Trophoblast cell (in vitro differentiated cells and primary cell): Measurements from ENCODE around the gene COPG2.

Experiments used
- DNase-seq, 2 donors: peaks; one replicate each; pipeline ENCODE4 v3.0.0-alpha.2; 2016
- H2AFZ ChIP-seq: 2 replicates; pipeline ENCODE4 v1.6.1; 2013; ENCODE audit warnings: low read length, moderate library complexity, mild to moderate bottlenecking; ENCODE audit not compliant: insufficient read depth, poor library complexity
- H2AK5ac ChIP-seq: 2 replicates; pipeline ENCODE4 v1.6.1; 2013; ENCODE audit warnings: mild to moderate bottlenecking, low read length
- H2BK120ac ChIP-seq: 2 replicates; pipeline ENCODE4 v1.6.1; 2013; ENCODE audit warnings: low read length, mild to moderate bottlenecking, moderate library complexity; ENCODE audit not compliant: insufficient read depth, poor library complexity
- H2BK12ac ChIP-seq: 2 replicates; pipeline ENCODE4 v1.6.1; 2013; ENCODE audit warnings: mild to moderate bottlenecking, low read length, moderate library complexity
- H2BK5ac ChIP-seq: 2 replicates; pipeline ENCODE4 v1.6.1; 2013; ENCODE audit warnings: low read length, low read depth, moderate library complexity, mild to moderate bottlenecking; ENCODE audit not compliant: poor library complexity
- H3K14ac ChIP-seq: 2 replicates; pipeline ENCODE4 v1.6.1; 2013; ENCODE audit warnings: mild to moderate bottlenecking, low read length
- H3K18ac ChIP-seq: 2 replicates; pipeline ENCODE4 v1.6.1; 2013; ENCODE audit warnings: mild to moderate bottlenecking, low read length
- H3K23ac ChIP-seq: 2 replicates; pipeline ENCODE4 v1.6.1; 2013; ENCODE audit warnings: low read length
- H3K27ac ChIP-seq: 2 replicates; pipeline ENCODE4 v1.5.1; 2013; ENCODE audit warnings: low read depth, mild to moderate bottlenecking, inconsistent platforms, low read length, moderate library complexity
- H3K27me3 ChIP-seq: 2 replicates; pipeline ENCODE4 v1.6.1; 2013; ENCODE audit warnings: inconsistent platforms, mild to moderate bottlenecking, low read length, moderate library complexity; ENCODE audit not compliant: insufficient read depth
- H3K36me3 ChIP-seq, 2 experiments: 1 replicate in 1 of 2; 2 replicates in 1 of 2; pipeline ENCODE4 v1.6.1; 2013; ENCODE audit warnings: low read length in 2 of 2, mild to moderate bottlenecking in 2 of 2, moderate library complexity in 1 of 2; ENCODE audit not compliant: insufficient read depth in 2 of 2, control insufficient read depth in 1 of 2
- H3K4ac ChIP-seq: 2 replicates; pipeline ENCODE4 v1.6.1; 2013; ENCODE audit warnings: low read depth, mild to moderate bottlenecking, low read length, moderate library complexity
- H3K4me1 ChIP-seq, 2 experiments: 1 replicate in 1 of 2; 2 replicates in 1 of 2; pipeline ENCODE4 v1.6.1; 2013; ENCODE audit warnings: low read length in 2 of 2, mild to moderate bottlenecking in 2 of 2, moderate library complexity in 1 of 2; ENCODE audit not compliant: insufficient read depth in 2 of 2, control insufficient read depth in 1 of 2
- H3K4me2 ChIP-seq: 2 replicates; pipeline ENCODE4 v1.6.1; 2013; ENCODE audit warnings: inconsistent platforms, mild to moderate bottlenecking, low read length, moderate library complexity
- H3K4me3 ChIP-seq: 2 replicates; pipeline ENCODE4 v1.5.1; 2013; ENCODE audit warnings: mild to moderate bottlenecking, low read depth, low read length, inconsistent platforms
- H3K79me1 ChIP-seq: one replicate; pipeline ENCODE4 v1.6.1; 2013; ENCODE audit warnings: low read length
- H3K79me2 ChIP-seq: 2 replicates; pipeline ENCODE4 v1.6.1; 2013; ENCODE audit warnings: low read length, mild to moderate bottlenecking; ENCODE audit not compliant: control insufficient read depth, insufficient read depth, poor library complexity
- H3K9ac ChIP-seq: 2 replicates; pipeline ENCODE4 v1.6.1; 2013; ENCODE audit warnings: mild to moderate bottlenecking, low read length
- H3K9me3 ChIP-seq: 2 replicates; pipeline ENCODE4 v1.6.1; 2013; ENCODE audit warnings: low read depth, mild to moderate bottlenecking, control low read depth, inconsistent platforms, low read length; ENCODE audit not compliant: insufficient read depth
- H4K12ac ChIP-seq: 2 replicates; pipeline ENCODE4 v1.6.1; 2013; ENCODE audit warnings: low read depth, mild to moderate bottlenecking, low read length, moderate library complexity
- H4K8ac ChIP-seq: 2 replicates; pipeline ENCODE4 v1.6.1; 2013; ENCODE audit warnings: low read depth, mild to moderate bottlenecking, low read length, moderate library complexity
- H4K91ac ChIP-seq: one replicate; pipeline ENCODE4 v1.6.1; 2013; ENCODE audit warnings: low read depth, mild to moderate bottlenecking, low read length, moderate library complexity
- WGBS: extraction: QIAGEN DNeasy Blood & Tissue Kit; methylation state at CpG from one replicate; pipeline ENCODE4 v1.1.7; 2013; ENCODE audit warnings: missing lambda C conversion rate; ENCODE audit not compliant: insufficient read length, insufficient coverage; ENCODE audit errors: extremely low coverage; 5-methylcytosine and 5-hydroxymethylcytosine counted together

Gene COPG2

DNA sequence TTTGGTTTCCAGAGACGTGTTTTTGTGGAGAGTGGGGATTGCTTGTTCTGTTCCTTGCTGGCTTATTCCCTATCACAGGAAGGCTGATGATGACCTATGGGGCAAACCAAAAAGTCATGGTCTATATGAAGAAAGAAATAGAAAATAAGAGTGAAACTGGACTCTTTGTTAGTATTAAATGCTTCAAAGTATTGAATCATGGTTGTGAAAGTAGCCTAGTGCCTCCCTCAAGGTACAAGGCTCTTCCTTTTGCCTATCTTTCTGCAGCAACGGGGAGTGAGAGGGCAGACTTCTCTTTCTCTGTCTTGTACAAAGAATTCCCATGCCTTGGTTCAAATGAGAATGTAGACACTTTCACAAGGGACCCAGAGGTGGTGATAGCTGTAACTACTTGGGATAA lies 167.6 kb downstream of the COPG2 start:
- Histone ChIP-seq H2AFZ (no peak overlapping the region), H4K91ac (no peak overlapping the region), H3K4ac (no peak overlapping the region), H3K27ac (no peak overlapping the region), H3K79me2 (no peaks in the 10 kb centered on the region), H3K23ac (no peak overlapping the region), H2AK5ac (no peak overlapping the region), H3K9me3 (no peaks in the 10 kb centered on the region), H2BK120ac (no peak overlapping the region), H4K12ac (no peak overlapping the region), H3K27me3 (no peaks in the 10 kb centered on the region), H3K18ac (no peak overlapping the region), H4K8ac (no peak overlapping the region), H2BK12ac (no peak overlapping the region), H3K4me2 (no peak overlapping the region), H3K36me3 (peaks cover 24 to 51% of the 10 kb centered on the region in 2 experiments), H3K9ac (no peak overlapping the region), H3K14ac (no peak overlapping the region), H3K4me1 (no peaks in the 10 kb centered on the region), H3K79me1 (no peaks in the 10 kb centered on the region), H2BK5ac (no peak overlapping the region), H3K4me3 (no peak overlapping the region)
- no CpG with 5 or more reads among the region's 2 CpGs for WGBS
- DNase-seq: no peak

DNA sequence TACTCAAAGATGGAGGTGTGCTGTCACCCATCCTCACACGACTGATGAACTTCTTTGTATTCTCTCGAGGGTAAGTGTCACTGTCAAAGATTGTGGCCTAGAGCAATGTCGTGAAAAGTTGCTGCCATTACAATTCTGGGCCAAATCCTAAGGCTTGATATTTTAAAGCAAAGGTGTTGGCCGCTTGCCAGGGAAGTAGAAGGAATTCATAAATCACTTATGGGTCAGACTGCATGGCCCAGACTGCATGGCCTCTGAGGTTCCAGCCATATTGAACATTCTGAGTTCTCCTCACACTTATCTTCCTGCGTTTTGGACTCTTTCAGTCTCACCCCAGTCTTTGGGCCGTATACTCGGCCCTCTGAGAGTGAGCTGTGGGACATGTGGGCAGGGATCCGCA lies 168.1 kb downstream of the COPG2 start:
- Histone ChIP-seq H2AFZ (no peak overlapping the region), H3K79me1 (no peaks in the 10 kb centered on the region), H2AK5ac (no peak overlapping the region), H3K4me1 (no peaks in the 10 kb centered on the region), H3K4me2 (no peak overlapping the region), H3K23ac (no peak overlapping the region), H2BK5ac (no peak overlapping the region), H4K12ac (no peak overlapping the region), H3K9ac (no peak overlapping the region), H3K79me2 (no peaks in the 10 kb centered on the region), H3K36me3 (peaks cover 24 to 51% of the 10 kb centered on the region in 2 experiments), H3K4ac (no peak overlapping the region), H3K14ac (no peak overlapping the region), H2BK120ac (no peak overlapping the region), H2BK12ac (no peak overlapping the region), H3K27ac (no peak overlapping the region), H3K9me3 (no peaks in the 10 kb centered on the region), H4K91ac (no peak overlapping the region), H3K27me3 (no peaks in the 10 kb centered on the region), H4K8ac (no peak overlapping the region), H3K4me3 (no peak overlapping the region), H3K18ac (no peak overlapping the region)
- DNase-seq: no peak
- no CpG with 5 or more reads among the region's 8 CpGs for WGBS

DNA sequence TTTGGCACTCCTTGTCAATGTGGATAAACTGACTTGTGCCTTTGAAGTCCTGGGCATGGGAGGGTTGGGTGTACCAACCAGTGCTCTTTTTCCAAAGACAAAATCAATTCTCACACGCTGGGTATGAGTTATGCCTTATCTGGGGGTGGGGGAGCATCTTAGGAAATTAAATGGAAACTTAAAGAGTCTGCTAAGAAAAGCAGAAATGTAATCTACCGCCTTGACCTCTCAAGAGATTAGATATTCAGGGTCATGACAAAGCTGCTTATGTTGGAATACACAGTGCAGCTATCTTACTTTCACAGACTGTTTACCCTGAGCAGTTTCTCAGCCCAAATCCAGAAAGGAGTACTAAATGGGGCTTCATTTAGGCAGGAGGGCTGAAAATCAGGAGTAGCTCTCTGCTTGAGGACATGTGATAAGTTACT lies 174.1 kb downstream of the COPG2 start:
- H3K9me3 ChIP-seq: peaks cover 9% of the 10 kb centered on the region
- no peak overlapping the region for H3K14ac ChIP-seq
- no peak overlapping the region for H3K18ac ChIP-seq
- H3K79me2 ChIP-seq: peaks cover 25% of the 10 kb centered on the region
- no CpG with 5 or more reads among the region's 2 CpGs for WGBS
- DNase-seq: no peak
- H3K36me3 ChIP-seq: peaks cover 16 to 21% of the 10 kb centered on the region in 2 experiments
- no peak overlapping the region for H3K4me3 ChIP-seq
- no peak overlapping the region for H2BK5ac ChIP-seq
- no peak overlapping the region for H3K27ac ChIP-seq
- no peaks in the 10 kb centered on the region for H3K27me3 ChIP-seq
- no peak overlapping the region for H2AK5ac ChIP-seq
- no peak overlapping the region for H4K8ac ChIP-seq
- H2AFZ ChIP-seq: no peak overlapping the region
- peak overlapping the region; percentile 53 for H3K23ac ChIP-seq
- peak overlapping the region; percentile 43 for H3K4me2 ChIP-seq
- no peak overlapping the region for H4K91ac ChIP-seq
- H3K4ac ChIP-seq: peak overlapping the region; percentile 17
- H3K4me1 ChIP-seq: peaks cover 4 to 11% of the 10 kb centered on the region in 2 experiments
- H4K12ac ChIP-seq: no peak overlapping the region
- H2BK120ac ChIP-seq: no peak overlapping the region
- H2BK12ac ChIP-seq: no peak overlapping the region
- peaks cover 26% of the 10 kb centered on the region for H3K79me1 ChIP-seq
- H3K9ac ChIP-seq: no peak overlapping the region

DNA sequence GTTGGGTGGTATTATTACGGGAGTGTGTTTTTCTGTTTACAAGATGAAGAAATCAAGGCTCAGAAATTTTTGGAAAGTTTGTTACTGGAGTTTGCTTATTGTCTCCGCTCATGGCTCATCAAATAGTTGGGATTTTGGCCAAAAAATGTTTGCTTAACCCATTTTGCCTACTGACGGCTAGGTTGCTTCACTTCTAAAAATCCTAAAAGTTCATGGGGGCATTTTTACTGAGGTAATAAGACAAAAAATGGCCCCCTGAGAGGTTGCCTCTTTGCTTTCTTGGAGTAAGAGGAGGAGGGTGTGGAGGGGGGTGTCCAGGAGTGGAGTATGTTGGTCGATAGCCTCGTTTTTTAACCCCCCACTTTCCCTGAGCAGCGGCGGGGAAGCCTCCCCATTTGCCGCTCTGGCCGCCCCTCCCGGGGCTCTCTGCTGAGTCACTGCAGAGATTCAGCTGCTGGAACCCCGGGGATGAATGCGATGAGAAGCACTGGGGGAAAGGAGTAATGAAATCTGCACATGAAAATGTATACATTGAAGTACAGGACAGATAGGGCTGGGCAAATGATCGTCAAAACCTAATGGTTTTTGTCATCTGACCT lies 175.2 kb downstream of the COPG2 start:
- Histone ChIP-seq H3K27me3 (no peaks in the 10 kb centered on the region), H4K8ac (no peak overlapping the region), H2BK12ac (no peak overlapping the region), H3K14ac (no peak overlapping the region), H3K18ac (no peak overlapping the region), H3K9me3 (peaks cover 9% of the 10 kb centered on the region), H2AK5ac (no peak overlapping the region), H3K79me2 (peaks cover 25% of the 10 kb centered on the region), H3K79me1 (peaks cover 30% of the 10 kb centered on the region), H3K4me1 (peaks cover 5 to 15% of the 10 kb centered on the region in 2 experiments), H2AFZ (no peak overlapping the region), H2BK120ac (no peak overlapping the region), H4K91ac (no peak overlapping the region), H3K4me3 (peak overlapping the region; percentile 81), H3K27ac (no peak overlapping the region), H3K9ac (peak overlapping the region; percentile 70), H4K12ac (no peak overlapping the region), H3K4me2 (peak overlapping the region; percentile 66), H3K4ac (peak overlapping the region; percentile 69), H3K23ac (no peak overlapping the region), H3K36me3 (peaks cover 14 to 21% of the 10 kb centered on the region in 2 experiments), H2BK5ac (no peak overlapping the region)
- peak in 1 of 2 donors; percentile 43 for DNase-seq
- no CpG with 5 or more reads among the region's 13 CpGs for WGBS
